ENCODE data around the gene DGKI. TPM values are rescaled to one million over a fixed set of nuclear protein-coding genes. Genes with fewer than 3 reads are reported as not detected.

DGKI gene
- total and polyA plus RNA-seq, 2 of the 13 experiments (the other 11 are each of a cell fraction or from before 2014, with no cell fraction given), result 0.09 to 0.17 TPM

- no peak for TF ChIP-seq CERS6 (CRISPR knock-in tag; IDR thresholded peaks at IDR 0.05)
Measured at GRCh38 chr7:137476937-137477336, 369.8 kb downstream of the DGKI start (continued).

DNA sequence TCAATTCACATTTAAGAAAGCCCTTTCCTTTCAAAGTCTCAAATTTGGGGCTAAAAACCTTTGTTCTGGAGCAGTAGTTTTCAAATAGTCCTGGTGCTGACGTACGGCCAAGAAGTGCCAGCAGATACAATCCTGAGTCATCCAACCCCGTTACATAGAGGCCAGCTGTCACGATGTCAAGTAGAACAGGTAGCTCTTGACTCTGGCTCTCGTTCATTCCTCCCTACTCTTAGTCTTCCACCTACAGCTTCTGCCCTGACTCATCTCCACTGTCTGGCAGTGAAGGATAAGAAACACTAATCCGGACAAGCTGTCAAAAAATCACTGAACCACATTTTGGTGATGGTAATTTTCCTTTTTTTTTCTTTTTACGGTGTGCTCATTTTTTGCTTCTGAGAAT is 370.8 kb downstream of the DGKI start:
- Histone ChIP-seq H3K36me3 (replicated peaks in 1 of 2; ENCODE audit: control insufficient read depth in 1 of 2, insufficient read depth in 2 of 2, low read length in 2 of 2) (no peaks in the 10 kb centered on the region), H3K9ac (ENCODE audit: insufficient read depth, low read depth, low read length) (no peak overlapping the region), H3K79me2 (ENCODE audit: insufficient read depth, low read length) (no peaks in the 10 kb centered on the region), H2AFZ (ENCODE audit: low read length) (no peak overlapping the region), H3K9me3 (ENCODE audit: low read length) (no peaks in the 10 kb centered on the region), H3K4me3 (replicated peaks in 1 of 3; ENCODE audit: insufficient read depth in 1 of 3, low read depth in 2 of 3, low read length in 3 of 3) (no peak overlapping the region), H3K27me3 (ENCODE audit: control insufficient read depth in 1 of 2, insufficient read depth in 2 of 2, low read length in 2 of 2) (no peaks in the 10 kb centered on the region), H3K4me2 (ENCODE audit: low read depth, low read length) (no peak overlapping the region), H3K27ac (ENCODE audit: extremely low read length, insufficient read depth, low read length) (no peak overlapping the region), H4K20me1 (ENCODE audit: insufficient read depth, low read length) (no peaks in the 10 kb centered on the region), H3K4me1 (ENCODE audit: insufficient read depth, low read length) (no peaks in the 10 kb centered on the region)
- WGBS (ENCODE audit: low lambda C conversion rate), result 8% methylated on average over 7 of the region's 7 CpGs
- DNase-seq (ENCODE audit: low spot score), result no peak
- FAIRE-seq, result no peak
- intact Hi-C loops (cut with micrococcal nuclease; ENCODE audit: unreplicated experiment) (no loop called here), in situ Hi-C loops (cut with HindIII; ENCODE audit: extremely low pct_ligation_motif_present, low pct_unique_long_range_greater_than_20kb) (no loop called here)
- ATAC-seq, result no peak
- ChIA-PET POLR2A (no interaction called here), CTCF (ENCODE audit: low intra/inter-chr PET ratio, low total read pairs) (no interaction called here)
- no TSS peak for BruUV-seq (replicated peaks)
- TF ChIP-seq YY1 (IDR thresholded peaks at IDR 0.05; ENCODE audit: insufficient read depth, insufficient replicate concordance, low read depth, low read length) (no peak), ZNF331 (CRISPR knock-in tag; IDR thresholded peaks at IDR 0.05) (no peak), STAT5B (CRISPR knock-in tag; IDR thresholded peaks at IDR 0.05) (no peak), SYNCRIP (IDR thresholded peaks at IDR 0.05; ENCODE audit: insufficient read depth, low read depth, low read length) (no peak), IRF1 (CRISPR knock-in tag; IDR thresholded peaks at IDR 0.05; ENCODE audit: low read depth) (no peak), ZNF709 (CRISPR knock-in tag; IDR thresholded peaks at IDR 0.05) (no peak), ZNF672 (CRISPR knock-in tag; IDR thresholded peaks at IDR 0.05) (no peak), ZBTB1 (CRISPR knock-in tag; IDR thresholded peaks at IDR 0.05; ENCODE audit: borderline replicate concordance) (no peak), EHMT2 (IDR thresholded peaks at IDR 0.05; ENCODE audit: borderline replicate concordance, low read depth, low read length) (no peak), ZNF329 (CRISPR knock-in tag; IDR thresholded peaks at IDR 0.05; ENCODE audit: low read depth) (no peak), TEAD3 (CRISPR knock-in tag; optimal IDR thresholded peaks at IDR 0.05; ENCODE audit: borderline replicate concordance) (no peak), ZMYM3 (CRISPR knock-in tag; IDR thresholded peaks at IDR 0.05) (no peak), ZNF17 (CRISPR knock-in tag; IDR thresholded peaks at IDR 0.05) (no peak)
- TF ChIP-seq, protein P1, sequence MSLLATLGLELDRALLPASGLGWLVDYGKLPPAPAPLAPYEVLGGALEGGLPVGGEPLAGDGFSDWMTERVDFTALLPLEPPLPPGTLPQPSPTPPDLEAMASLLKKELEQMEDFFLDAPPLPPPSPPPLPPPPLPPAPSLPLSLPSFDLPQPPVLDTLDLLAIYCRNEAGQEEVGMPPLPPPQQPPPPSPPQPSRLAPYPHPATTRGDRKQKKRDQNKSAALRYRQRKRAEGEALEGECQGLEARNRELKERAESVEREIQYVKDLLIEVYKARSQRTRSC (CRISPR knock-in tag; IDR thresholded peaks at IDR 0.05; ENCODE audit: low read depth), result no peak
- TF ChIP-seq, protein P2, sequence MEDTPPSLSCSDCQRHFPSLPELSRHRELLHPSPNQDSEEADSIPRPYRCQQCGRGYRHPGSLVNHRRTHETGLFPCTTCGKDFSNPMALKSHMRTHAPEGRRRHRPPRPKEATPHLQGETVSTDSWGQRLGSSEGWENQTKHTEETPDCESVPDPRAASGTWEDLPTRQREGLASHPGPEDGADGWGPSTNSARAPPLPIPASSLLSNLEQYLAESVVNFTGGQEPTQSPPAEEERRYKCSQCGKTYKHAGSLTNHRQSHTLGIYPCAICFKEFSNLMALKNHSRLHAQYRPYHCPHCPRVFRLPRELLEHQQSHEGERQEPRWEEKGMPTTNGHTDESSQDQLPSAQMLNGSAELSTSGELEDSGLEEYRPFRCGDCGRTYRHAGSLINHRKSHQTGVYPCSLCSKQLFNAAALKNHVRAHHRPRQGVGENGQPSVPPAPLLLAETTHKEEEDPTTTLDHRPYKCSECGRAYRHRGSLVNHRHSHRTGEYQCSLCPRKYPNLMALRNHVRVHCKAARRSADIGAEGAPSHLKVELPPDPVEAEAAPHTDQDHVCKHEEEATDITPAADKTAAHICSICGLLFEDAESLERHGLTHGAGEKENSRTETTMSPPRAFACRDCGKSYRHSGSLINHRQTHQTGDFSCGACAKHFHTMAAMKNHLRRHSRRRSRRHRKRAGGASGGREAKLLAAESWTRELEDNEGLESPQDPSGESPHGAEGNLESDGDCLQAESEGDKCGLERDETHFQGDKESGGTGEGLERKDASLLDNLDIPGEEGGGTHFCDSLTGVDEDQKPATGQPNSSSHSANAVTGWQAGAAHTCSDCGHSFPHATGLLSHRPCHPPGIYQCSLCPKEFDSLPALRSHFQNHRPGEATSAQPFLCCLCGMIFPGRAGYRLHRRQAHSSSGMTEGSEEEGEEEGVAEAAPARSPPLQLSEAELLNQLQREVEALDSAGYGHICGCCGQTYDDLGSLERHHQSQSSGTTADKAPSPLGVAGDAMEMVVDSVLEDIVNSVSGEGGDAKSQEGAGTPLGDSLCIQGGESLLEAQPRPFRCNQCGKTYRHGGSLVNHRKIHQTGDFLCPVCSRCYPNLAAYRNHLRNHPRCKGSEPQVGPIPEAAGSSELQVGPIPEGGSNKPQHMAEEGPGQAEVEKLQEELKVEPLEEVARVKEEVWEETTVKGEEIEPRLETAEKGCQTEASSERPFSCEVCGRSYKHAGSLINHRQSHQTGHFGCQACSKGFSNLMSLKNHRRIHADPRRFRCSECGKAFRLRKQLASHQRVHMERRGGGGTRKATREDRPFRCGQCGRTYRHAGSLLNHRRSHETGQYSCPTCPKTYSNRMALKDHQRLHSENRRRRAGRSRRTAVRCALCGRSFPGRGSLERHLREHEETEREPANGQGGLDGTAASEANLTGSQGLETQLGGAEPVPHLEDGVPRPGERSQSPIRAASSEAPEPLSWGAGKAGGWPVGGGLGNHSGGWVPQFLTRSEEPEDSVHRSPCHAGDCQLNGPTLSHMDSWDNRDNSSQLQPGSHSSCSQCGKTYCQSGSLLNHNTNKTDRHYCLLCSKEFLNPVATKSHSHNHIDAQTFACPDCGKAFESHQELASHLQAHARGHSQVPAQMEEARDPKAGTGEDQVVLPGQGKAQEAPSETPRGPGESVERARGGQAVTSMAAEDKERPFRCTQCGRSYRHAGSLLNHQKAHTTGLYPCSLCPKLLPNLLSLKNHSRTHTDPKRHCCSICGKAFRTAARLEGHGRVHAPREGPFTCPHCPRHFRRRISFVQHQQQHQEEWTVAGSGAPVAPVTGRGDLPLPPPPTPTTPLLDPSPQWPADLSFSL (CRISPR knock-in tag; IDR thresholded peaks at IDR 0.05), result no peak
